Measurements from ENCODE around the gene MEGF6. TPM values are rescaled to one million over a fixed set of nuclear protein-coding genes. Genes with fewer than 3 reads are reported as not detected.

MEGF6 gene
- total and polyA plus RNA-seq, 9 of the 15 experiments (the other 6 are each of a cell fraction or from before 2014, with no cell fraction given) = 0.03 to 1.7 (median 0.24) TPM; not detected in 3

DNA sequence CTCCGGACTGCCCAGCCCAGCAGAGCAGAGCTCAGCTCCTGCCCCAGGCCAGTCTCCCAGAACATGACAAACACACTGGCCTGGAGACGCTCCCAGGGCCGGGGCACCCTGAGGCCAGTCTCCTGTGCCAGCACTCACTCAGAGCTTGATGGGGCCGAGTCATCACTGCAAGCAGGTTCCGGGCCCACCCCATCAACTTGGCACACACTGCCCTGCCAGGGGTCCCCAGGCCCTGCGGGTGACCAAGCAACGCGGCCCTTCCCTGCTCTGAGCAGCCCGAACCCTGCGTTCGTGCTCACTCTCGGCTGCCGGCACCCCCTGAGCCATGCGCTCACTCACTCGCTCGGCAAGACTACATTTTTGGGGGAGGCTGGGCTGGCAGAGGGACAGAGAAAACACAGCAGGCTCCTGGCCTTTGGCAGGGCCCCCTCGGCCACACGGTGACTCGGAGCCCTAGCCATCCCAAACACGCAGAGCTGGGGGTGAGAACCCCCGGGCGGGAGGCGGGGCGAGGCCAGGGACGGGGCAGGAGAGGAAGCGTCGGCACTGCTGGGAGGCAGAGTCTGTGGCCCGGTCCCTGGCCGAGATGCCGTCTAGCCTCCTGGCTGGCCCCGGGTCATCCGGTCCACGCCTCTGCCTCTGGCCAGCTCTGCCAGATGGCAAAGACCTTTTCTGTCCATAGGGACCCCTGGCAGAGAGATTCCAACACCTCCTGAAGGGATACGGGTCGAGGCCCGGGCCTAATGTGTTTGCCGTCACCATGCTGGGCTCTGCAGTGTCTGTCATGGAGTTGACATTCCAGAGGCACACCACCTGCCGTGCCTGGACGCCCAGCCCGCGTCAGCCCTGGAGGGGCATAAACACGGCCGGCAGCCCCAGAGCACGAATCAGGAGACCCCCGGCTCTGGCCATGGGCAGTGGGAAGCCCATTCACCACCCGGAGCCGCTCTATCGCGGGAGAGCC lies 68.0 kb downstream of the MEGF6 start:
- DNase-seq (ENCODE audit: extremely low read depth in 1 of 4, low spot score in 3 of 4) = no peak
- Histone ChIP-seq H3K9me1 (ENCODE audit: control insufficient read depth, insufficient read depth, low read length) (no peaks in the 10 kb centered on the region), H3K4me3 (no peak overlapping the region), H3K27me3 (ENCODE audit: control insufficient read depth in 2 of 2, insufficient read depth in 2 of 2, low read length in 2 of 2) (peaks cover 40 to 90% of the 10 kb centered on the region in 2 experiments; a peak in 4 of 5 replicates), H3K9ac (ENCODE audit: insufficient read depth in 1 of 2, low read depth in 2 of 2, low read length in 2 of 2) (no peak overlapping the region), H3K4me2 (ENCODE audit: insufficient read depth, low read length) (no peak overlapping the region), H3K27ac (ENCODE audit: extremely low read depth, low read depth, low read length) (no peak overlapping the region), H3K4me1 (replicated peaks in 1 of 2; ENCODE audit: control insufficient read depth in 2 of 2, insufficient read depth in 2 of 2, low read length in 2 of 2) (peaks cover 0 to 80% of the 10 kb centered on the region in 2 experiments; a peak in 2 of 5 replicates), H2AFZ (ENCODE audit: low read depth, low read length) (no peak overlapping the region), H3K9me3 (replicated peaks; ENCODE audit: control insufficient read depth, insufficient read depth, low read depth, low read length) (no peaks in the 10 kb centered on the region), H3K36me3 (ENCODE audit: control insufficient read depth, insufficient read depth, low read length) (no peaks in the 10 kb centered on the region), H4K20me1 (replicated peaks; ENCODE audit: control insufficient read depth, insufficient read depth, low read length) (peaks cover 50% of the 10 kb centered on the region), H3K79me2 (ENCODE audit: control insufficient read depth, insufficient read depth, low read length) (no peaks in the 10 kb centered on the region)
- TF ChIP-seq, protein P1, sequence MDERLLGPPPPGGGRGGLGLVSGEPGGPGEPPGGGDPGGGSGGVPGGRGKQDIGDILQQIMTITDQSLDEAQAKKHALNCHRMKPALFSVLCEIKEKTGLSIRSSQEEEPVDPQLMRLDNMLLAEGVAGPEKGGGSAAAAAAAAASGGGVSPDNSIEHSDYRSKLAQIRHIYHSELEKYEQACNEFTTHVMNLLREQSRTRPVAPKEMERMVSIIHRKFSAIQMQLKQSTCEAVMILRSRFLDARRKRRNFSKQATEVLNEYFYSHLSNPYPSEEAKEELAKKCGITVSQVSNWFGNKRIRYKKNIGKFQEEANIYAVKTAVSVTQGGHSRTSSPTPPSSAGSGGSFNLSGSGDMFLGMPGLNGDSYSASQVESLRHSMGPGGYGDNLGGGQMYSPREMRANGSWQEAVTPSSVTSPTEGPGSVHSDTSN (CRISPR knock-in tag; IDR thresholded peaks at IDR 0.05; ENCODE audit: low read depth) = no peak
- TF ChIP-seq, protein P1 (tag; conservative IDR thresholded peaks at IDR 0.05; ENCODE audit: low read depth) = no peak
- TF ChIP-seq NR2C2 (CRISPR knock-in tag; IDR thresholded peaks at IDR 0.05) = no peak
- no peak for TF ChIP-seq NR2C2 (tag; IDR thresholded peaks at IDR 0.05)
- no peak for TF ChIP-seq ZKSCAN1 (IDR thresholded peaks at IDR 0.05; ENCODE audit: low read depth, low read length)
- no peak for TF ChIP-seq NFATC3 (IDR thresholded peaks at IDR 0.05)
- peak; percentile 19 for TF ChIP-seq HMGN3 (IDR thresholded peaks at IDR 0.05; ENCODE audit: borderline replicate concordance, extremely low read depth, insufficient read length, low read depth, low read length)
- no peak for TF ChIP-seq PRMT5 (CRISPR knock-in tag; IDR thresholded peaks at IDR 0.05)
- TF ChIP-seq, protein P2, sequence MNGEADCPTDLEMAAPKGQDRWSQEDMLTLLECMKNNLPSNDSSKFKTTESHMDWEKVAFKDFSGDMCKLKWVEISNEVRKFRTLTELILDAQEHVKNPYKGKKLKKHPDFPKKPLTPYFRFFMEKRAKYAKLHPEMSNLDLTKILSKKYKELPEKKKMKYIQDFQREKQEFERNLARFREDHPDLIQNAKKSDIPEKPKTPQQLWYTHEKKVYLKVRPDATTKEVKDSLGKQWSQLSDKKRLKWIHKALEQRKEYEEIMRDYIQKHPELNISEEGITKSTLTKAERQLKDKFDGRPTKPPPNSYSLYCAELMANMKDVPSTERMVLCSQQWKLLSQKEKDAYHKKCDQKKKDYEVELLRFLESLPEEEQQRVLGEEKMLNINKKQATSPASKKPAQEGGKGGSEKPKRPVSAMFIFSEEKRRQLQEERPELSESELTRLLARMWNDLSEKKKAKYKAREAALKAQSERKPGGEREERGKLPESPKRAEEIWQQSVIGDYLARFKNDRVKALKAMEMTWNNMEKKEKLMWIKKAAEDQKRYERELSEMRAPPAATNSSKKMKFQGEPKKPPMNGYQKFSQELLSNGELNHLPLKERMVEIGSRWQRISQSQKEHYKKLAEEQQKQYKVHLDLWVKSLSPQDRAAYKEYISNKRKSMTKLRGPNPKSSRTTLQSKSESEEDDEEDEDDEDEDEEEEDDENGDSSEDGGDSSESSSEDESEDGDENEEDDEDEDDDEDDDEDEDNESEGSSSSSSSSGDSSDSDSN (IDR thresholded peaks at IDR 0.05; ENCODE audit: borderline replicate concordance in 1 of 2, low read depth in 2 of 2, low read length in 2 of 2) = peak; percentile 7 to 45; a peak in 1 of 4 replicates
- intact Hi-C loops (cut with micrococcal nuclease) (no loop called here), in situ Hi-C loops (cut with MboI) (no loop called here)
- peak; percentile 26 for ATAC-seq
- CTCF ChIA-PET (ENCODE audit: low intra/inter-chr PET ratio) = no interaction called here
- 5% methylated on average over 49 of the region's 49 CpGs for WGBS (ENCODE audit: insufficient coverage, low coverage, missing lambda C conversion rate)
- POLR2A ChIA-PET = interaction anchor here (0.5 to 1.4 kb wide), 2 partner anchors 10 to 33 kb away, joined by 4 to 6 read pairs; no protein-coding TSS in a partner anchor
- BruUV-seq (replicated peaks) = no TSS peak
- no peak for FAIRE-seq

All from K562 (cell line).